GM21423 (cell line): ENCODE results near the gene CAV1.
"Not testable (repeated sequence)": the region's sequence is repeated elsewhere in the genome, so short reads cannot be mapped to it uniquely, and the experiment has no call there.

ENCODE experiments used
- ATAC-seq: cut with Tn5 transposase; IDR thresholded peaks from one replicate; pipeline ENCODE4 v1.9.1; 2021; ENCODE audit warnings: mild to moderate bottlenecking, moderate library complexity; ENCODE audit not compliant: unreplicated experiment

The CAV1 gene, protein sequence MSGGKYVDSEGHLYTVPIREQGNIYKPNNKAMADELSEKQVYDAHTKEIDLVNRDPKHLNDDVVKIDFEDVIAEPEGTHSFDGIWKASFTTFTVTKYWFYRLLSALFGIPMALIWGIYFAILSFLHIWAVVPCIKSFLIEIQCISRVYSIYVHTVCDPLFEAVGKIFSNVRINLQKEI

DNA sequence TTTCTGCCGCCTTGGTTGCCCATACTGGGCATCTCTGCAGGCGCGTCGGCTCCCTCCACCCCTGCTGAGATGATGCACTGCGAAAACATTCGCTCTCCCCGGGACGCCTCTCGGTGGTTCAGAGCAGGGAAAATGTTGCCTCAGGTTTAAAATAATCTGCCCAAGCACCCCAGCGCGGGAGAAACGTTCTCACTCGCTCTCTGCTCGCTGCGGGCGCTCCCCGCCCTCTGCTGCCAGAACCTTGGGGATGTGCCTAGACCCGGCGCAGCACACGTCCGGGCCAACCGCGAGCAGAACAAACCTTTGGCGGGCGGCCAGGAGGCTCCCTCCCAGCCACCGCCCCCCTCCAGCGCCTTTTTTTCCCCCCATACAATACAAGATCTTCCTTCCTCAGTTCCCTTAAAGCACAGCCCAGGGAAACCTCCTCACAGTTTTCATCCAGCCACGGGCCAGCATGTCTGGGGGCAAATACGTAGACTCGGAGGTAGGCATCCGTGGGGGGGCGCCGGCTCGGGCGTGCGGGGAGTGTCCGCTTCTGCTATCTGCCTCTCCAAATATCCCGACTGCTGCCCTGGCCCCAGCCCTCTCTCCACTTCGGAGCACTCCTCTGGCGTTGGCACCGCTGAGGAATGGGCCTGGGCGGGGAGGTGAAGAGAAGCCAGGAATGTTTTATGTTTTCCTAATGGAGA, at the start of gene CAV1:
Gene CAV1, plus strand, starts transcription at position 428 of the 689 bp plus-strand sequence. Its CDS starts 27 bp downstream, at position 455.
- ATAC-seq = no peak

DNA sequence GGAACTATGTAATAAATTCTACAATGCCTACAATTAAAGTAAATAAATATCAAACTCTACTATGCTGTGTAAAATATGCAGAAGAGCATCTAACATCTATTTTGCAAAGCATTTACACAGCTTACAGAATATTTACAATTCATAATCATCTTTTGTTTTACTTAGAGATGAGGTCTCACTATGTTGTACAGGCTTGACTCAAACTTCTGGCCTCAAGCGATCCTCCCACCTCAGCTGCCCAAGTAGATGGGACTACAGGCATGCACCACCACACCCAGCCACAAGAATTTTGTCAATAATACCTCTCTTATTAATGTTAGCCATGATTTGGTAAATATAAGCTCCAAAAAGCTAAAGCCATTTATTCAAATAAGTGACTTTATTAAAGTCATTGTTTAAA, 47.2 kb upstream of the CAV1 start:
- no peak for ATAC-seq

DNA sequence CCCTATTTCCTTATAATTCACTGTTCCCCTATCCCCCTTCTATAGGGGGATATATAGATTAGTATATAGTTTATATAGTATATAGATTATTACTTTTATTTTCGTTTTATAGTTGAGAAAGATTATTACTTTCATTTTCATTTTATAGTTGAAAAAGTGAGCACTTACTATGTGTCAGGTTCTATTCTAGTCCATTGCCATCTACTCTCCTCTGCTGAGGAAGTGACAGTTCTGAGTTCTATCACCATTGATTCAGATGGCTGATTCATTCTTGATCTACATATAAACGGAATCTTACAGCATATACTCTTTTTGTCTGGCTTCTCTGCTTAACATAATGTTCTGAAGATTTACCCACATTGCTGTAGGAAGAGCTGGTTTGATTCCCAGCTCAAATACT, 46.0 kb upstream of the CAV1 start:
- ATAC-seq = no peak

DNA sequence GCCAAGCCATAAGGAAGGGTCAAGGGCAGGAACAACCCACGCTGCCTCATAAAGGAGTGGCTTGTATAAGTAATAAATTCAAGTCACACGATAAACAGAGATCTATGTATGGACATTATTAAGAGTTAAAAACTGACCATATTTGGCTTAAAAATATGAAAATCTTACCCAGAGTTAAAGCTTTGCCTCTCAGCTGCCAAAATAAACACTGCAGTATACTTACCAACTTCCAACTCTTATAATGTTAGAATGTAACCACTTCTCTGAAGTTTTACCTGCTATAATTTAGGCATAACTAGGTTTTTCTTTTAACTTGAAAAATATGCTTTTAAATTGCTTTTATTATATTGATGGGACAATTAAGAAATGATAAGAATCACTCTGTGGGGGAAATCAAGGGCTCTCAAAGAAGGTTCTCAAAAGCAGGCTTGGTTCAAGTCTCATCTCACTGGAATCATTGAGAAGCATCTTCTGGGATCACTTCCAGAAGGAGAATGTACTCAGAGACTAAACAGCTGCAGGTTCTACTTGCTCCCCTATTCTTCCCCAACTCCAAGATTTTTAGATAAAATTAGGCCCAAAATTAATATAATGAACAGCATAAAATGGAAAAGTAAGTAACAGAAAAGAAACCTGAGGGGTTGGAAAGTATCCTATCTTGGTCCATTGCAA, 41.4 kb upstream of the CAV1 start:
- no peak for ATAC-seq

DNA sequence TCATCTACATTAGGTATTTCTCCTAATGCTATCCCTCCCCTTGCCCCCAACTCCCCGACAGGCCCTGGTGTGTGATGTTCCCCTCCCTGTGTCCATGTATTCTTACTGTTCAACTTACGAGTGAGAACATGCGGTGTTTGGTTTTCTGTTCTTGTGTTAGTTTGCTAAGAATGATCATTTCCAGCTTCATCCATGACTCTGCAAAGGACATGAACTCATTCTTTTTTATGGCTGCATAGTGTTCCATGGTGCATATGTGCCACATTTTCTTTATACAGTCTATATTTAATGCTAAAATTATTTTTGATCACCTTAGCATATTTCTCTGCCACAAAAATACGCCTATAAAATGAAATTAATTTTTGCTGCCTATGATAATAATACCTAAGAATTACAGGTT, 40.4 kb upstream of the CAV1 start:
- ATAC-seq = not testable (repeated sequence)

DNA sequence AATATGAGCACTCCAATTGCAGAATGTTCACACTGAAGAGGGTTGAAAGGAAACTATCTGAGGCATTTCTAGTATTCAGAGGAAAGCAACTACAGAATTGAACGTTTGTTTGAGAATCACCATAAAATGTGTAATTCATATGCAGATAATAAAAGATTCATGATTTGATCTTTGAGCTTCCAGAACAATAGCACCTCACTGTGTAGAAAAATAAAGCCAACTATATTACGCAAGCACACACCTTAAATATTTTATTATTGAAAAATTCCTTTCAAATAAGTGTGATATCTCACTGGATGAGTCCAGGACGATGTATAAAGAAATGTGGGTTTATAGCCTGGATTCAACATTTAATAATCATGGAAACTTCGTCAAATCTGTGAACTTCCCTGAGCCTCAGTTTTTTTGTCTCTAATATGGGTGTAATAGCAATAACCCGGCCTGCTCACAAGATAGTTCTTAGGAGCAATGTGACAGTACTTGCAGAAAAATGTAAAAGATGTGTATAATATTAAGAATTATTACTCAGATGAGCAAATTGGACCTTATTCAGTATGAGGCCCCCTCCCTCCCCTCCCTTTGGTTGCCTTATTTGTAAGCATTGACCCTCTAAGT, 36.8 kb upstream of the CAV1 start:
- ATAC-seq = no peak

DNA sequence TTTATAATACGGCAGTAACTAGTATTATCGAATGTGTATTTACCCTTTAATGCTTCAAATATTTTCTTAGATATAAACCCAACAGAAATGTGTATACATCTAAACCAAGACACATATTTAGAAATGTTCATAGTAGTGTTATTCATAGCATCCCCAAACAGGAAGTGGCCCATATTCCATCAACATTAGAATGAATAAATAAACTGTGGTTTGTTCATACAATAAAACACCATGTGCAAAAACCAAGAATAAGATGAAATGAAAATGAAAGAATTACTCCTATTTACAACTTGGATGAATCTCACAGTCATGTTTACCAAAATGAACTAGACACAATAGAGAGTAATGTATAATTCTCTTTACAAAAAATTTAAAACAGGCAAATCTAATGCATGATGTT, 34.5 kb upstream of the CAV1 start:
- ATAC-seq = no peak

DNA sequence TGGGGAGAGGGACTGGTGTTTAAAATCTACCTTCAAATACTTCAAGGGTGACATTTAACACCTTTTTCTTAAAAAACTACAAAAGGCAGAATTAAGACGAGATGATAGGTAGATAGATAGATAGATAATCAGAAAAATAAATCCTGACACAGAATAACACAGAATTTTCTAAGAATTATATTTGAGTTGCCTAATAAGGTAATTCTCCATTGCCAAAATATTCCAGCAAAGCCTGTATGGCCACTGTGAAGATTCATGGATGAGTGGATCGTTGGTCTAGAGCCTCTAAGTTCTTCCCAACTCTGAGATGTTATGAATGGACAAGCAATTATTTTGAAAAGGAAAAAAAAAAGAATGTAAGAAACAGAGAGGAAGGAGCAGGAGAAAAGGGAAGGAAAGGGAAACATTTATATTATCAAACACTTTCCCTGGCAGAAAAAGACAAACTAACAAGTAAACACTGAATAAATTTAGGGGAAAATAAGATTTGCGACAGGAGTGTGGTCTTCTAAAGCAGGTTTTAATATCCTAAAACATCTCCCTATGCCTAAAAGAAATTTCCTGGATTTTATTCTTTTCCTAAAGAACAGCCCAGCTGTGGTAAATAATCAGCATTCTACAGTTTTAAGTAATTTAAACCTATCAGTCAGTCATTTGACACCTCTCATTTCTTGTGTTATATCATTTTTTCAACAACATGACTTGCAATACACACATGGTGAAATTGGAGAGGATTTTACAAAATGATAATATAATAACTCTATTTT, 32.8 kb upstream of the CAV1 start:
- no peak for ATAC-seq

DNA sequence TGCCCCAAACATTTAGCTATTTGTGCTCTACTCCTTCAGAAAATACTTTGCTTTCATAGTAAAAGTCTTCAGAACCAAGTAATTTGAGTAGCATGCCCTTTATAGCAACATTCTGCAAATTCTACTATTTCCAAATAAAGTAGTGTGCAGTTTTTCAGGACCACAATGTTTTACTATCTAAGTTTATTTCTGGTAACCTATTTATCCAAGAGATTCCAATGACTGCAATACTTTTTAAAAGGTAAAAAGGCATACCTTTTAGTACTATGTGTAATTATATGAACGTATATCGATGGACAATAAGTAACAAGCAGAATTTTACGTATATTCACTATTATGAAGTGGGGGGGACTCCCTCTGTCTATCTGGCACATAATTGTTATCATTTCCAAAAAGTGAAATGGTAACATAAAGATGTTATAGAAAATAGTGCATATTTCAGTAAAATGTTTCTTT, 32.2 kb upstream of the CAV1 start:
- no peak for ATAC-seq

DNA sequence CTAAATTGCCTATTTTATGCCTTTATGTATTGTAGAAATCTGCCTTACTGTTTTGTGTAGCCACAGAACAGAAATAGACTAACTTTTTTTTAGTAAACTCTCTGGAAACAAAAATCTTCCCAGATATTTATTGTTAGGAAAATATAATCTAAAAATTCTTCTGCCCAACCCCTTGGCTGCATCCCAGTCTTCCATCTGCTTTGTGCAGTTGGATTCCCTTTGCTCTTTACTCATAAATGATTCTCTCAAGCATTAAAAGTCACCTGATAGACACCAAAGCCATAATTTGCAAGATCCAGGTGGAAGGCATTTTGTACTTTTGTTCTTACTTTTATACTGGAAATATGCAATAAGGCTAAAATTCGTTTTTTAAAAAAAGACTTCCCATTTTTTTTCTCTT, 31.4 kb upstream of the CAV1 start:
- no peak for ATAC-seq

DNA sequence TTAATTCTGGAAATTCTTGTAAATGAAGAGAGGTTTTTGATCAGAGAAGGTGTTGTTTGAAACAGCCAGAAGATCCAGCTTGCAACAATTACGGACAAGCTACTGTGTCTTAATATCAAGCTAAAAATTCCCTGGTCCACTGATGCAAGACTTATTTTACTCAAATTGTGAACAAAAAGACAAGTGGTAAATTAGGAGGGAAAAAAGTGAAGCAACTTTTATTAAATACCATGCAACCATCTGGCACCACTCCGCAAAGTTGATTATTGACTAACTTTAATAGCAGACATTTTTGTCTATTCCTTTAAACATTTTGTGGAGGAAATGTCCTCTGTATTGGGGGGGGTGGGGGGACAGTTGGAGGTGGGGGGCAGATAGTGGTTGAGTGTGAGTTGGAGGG, 30.4 kb upstream of the CAV1 start:
- ATAC-seq = no peak

DNA sequence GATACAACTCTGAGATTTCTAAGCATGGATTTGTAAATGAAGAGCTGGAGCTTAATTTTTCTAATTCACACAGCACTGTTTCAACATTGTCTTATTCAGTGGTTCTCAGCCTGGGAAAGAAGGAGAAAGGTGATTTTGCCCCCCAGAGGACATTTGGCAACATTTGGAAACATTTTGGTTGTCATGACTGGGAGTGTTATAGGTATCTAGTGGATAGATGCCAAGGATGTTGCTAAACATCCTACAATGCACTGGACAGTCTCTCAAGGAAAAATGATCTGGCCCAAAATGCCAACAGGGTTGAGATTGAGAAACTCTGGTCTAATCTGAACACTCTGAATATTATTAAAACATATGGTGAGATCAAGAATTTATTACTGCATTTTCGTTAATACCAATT, 29.1 kb upstream of the CAV1 start:
- ATAC-seq = no peak

DNA sequence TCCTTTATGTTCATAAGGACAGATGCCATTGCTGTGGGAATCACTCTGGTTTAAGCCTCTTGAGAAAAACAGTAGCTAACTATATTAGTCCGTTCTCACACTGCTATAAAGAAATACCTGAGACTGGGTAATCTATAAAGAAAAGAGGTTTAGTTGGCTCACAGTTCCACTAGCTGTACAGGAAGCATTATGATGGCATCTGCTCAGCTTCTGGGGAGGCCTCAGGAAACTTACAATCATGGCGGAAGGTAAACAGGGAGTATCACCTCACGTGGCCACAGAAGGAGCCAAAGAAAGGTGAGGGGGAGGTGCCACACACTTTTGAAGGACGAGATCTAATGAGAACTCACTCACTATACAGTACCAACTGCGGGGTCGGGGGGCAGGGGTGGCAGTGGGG, 28.2 kb upstream of the CAV1 start:
- no peak for ATAC-seq

DNA sequence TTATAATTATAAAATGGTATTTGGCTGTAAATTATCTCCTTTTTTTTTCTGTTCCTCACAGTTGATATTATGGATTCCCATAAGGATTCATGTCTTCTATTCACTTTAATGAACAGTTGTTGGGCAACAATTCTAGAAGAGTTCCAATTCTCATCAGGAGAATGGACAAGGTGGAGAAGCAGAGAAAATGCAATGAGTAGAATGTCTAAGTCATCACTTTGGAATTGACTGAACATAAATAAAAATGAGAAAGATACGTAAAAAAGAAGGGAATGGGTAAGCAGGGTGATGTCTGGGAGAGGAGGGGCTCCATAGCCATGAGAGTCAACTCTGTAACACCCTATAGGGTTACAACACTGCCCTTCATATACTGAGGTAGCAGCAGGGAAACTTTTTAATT, 27.1 kb upstream of the CAV1 start:
- no peak for ATAC-seq

DNA sequence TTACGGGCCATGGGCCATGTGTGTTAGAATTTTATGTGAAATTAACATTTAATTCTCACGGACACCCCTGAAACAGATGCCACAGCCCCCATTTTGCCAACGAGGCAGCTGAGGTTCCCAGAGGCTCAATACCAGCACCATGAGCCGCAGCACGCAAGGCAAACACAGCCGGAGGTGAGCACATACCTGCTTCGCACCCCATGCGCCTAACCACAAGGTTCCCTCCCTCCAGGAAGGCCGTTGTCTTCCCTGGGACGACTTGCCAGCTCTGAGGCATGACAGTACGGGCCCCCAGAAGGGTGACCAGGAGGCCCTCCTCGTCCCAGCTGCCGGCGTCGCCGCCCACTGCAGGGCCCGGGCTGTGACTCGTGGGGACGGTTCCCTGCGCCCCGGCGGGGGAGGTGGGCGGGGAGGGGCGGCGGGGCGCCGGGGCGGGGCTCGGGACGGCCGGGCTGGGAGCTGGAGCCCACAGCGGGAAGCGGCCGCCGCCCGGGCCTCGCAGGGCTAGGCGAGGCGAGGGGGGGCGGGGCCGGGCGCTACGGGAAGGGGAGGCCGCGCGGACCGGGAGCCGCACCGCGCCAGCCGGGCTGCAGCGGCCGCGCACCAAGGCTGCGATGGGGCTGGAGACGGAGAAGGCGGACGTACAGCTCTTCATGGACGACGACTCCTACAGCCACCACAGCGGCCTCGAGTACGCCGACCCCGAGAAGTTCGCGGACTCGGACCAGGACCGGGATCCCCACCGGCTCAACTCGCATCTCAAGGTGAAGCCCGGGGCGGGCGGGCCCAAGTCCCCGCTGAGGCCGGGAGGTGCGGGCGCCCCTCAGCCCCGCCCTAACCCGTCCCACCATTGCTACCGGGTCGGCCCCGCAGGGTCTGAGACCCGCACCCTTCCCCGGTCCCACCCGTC, 25.4 kb upstream of the CAV1 start, which contains the start of gene CAV2:
Gene CAV2, plus strand, starts transcription at position 571 of the 910 bp plus-strand sequence. Its CDS starts 44 bp downstream, at position 615.
- no peak for ATAC-seq

DNA sequence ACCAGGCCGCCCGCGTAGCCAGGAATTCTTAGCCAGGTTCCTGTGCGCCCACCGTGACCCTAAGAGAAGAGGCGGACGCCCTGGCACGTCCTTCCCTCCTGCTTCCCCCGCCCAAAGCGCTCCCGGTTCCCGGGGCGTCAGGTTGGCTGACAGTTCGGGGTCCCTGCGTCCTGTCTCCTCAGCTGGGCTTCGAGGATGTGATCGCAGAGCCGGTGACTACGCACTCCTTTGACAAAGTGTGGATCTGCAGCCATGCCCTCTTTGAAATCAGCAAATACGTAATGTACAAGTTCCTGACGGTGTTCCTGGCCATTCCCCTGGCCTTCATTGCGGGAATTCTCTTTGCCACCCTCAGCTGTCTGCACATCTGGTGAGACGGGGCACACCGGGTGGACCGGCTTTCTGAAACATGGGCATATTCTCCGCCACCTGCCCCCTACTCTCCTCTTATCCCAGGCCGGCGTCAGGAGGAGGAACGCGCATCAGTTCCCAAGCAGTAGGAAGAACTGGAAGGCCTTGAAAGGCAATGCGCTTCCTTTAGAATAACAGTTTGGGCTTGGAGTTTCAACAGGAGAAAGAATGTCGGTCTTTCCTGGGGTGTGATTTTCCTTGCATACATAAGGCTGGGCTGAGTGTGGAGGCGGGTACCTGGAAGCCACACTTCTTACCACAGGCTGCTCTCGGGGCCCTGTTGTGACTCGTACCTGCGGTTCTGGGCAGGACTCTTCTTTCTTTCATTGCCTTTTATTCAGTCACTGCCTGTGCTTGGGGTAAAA, 24.6 kb upstream of the CAV1 start:
- ATAC-seq = peak; percentile 43

DNA sequence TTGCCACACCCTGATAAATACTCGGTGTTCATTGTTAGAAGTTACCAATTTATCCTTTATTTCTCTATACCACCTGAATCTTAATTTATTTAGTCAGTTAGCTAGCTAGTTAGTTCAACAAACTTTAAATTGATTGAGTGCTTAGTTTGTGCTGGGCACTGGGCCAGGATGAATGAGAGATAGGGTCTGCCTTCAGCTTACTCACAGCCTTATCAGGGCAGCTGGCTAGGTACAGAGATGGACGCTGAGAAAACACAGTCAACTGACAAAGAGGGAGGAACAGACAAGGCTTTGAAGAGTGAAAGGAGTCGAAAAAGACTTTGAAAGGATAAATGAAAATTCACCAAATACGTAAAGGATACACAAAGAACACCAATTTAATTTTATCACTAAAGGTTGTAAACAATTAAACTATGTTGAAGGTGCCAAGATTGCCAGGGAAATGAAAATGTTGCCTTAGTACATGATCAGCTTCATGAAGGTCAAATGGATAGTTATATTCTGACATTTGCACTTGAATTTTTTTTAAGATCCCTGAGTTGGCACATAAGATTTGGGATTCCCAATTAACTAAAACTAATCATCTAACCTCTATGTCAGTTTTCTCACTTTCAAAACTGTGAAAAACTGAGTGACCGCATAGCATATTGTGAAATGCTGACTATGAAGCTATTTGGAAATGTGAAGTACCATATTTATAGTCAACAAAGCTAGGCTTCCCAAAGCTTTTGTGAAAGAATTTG, 23.2 kb upstream of the CAV1 start:
- no peak for ATAC-seq
